GM12872 (cell line): Measurements from ENCODE around the gene HOMER3.

Source experiments
- TF ChIP-seq, protein P1 (sequence below): IDR thresholded peaks from 3 replicates; pipeline ENCODE4 v1.5.1; 2011; ENCODE audit warnings: low read depth, mild to moderate bottlenecking, low read length, moderate library complexity; ENCODE audit not compliant: insufficient read depth

The HOMER3 gene

DNA sequence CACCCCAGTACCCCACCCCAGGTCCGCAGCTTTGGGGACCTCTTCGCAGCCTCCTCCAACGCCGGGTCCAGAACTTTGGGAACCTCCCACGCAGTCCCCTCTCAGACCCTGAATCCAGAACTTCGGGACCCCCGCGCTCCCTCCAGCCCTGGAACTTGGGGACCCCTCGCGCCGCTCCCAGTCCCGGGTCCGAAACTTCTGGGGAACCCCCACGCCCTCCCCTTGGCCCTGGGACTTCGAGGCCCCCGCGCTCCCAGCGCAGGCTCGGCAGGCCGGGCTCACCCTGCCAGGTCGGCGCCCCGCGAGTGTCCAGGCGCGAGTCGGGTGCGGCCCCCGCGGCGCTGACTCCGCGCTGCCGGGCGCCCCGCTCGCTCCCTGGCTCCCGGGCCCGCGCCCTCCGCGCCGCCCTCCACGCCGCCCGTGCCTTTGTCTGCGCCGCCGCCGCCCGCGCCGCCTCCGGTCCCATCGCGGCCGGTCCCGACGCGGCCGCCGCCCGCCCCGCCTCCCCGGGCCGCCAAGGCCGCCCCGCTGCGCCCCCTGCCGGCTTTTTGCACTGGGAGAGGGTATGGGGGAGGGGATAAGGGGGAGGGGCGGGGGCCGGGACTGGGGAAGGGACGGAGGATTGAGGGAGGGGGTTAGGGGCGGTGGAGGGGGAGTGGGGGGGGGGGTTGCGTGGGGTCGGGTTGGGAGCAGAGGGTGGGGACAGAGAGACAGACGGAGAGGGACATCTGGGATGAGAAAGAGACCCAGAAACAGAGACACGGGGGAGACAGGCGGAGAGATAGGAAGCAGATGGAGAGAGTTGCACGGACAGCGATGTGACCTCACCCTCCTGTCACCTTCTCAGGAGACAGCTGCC, at the start of gene HOMER3:
Gene HOMER3, minus strand, starts transcription at position 449 of the 859 bp plus-strand sequence. CDS start 2,235 bp downstream, outside the sequence.
- TF ChIP-seq, protein P1, sequence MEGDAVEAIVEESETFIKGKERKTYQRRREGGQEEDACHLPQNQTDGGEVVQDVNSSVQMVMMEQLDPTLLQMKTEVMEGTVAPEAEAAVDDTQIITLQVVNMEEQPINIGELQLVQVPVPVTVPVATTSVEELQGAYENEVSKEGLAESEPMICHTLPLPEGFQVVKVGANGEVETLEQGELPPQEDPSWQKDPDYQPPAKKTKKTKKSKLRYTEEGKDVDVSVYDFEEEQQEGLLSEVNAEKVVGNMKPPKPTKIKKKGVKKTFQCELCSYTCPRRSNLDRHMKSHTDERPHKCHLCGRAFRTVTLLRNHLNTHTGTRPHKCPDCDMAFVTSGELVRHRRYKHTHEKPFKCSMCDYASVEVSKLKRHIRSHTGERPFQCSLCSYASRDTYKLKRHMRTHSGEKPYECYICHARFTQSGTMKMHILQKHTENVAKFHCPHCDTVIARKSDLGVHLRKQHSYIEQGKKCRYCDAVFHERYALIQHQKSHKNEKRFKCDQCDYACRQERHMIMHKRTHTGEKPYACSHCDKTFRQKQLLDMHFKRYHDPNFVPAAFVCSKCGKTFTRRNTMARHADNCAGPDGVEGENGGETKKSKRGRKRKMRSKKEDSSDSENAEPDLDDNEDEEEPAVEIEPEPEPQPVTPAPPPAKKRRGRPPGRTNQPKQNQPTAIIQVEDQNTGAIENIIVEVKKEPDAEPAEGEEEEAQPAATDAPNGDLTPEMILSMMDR = peak; percentile 24; the same call in 2 of the 3 replicates

DNA sequence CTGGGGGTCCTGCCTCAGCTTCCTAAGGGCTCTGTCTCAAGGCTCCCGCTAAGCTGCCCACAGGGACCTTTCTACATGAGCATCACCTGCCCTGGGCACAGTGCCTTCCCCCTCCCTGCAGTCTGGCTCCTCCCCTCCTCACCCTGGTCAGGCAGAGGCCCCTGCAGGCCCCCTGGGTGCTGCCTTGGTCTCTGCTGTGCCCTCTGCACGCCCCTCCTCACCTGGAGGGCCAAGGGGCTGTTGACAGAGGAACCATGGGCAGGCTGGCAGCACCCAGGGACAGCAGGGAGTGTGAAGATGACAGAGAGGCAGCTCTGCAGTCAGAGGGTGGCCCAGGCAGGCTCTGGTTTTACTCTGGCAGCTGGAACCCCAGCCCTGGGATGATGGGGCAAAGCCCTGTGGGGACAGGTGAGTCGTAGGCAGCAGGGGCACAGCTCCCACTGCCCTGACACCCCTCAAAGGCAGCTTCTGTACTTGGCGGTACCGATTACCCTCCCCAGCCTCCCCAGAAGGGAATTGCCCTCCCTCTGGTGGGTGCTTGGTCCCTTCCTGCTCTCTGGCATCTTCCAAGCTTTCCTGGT, 49.2 kb upstream of the HOMER3 start:
- TF ChIP-seq, protein P1 = no peak

DNA sequence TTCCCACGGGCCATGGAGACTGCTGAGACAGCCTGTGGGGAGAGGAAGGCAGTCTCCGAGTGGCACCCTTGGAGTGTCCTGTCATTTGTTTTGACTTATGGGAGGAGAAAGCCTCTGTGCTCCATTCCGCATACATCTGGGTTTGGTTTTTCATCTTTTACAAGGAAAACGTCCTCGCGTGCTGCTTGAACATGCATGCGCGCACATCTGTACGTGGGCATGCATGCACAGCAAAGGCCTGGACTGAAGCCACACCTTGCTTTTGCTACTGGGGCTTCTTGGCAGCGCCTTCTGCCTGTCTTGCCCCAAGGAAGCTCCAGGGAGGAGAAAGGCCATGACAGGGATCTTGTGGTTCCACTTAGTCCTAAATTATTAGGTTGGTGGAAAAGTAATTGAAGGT, 48.3 kb upstream of the HOMER3 start:
- TF ChIP-seq, protein P1 = no peak

DNA sequence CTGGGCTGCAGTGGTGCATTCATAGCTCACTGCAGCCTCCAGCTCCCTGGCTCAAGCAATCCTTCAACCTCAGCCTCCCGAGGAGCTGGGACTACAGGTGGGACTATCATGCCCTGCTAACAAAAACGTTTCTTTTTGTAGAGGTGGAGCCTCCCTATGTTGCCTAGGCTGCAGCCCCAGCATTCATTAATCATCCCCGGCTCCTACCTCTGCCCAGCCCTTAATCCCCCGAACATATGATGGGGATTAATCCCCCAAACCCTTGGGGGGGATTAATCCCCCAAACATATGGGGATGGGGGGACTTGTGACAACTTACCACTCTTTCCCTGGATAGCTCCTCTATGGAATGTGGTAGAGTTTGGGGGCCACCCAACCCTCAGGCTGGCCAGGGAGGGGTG, 46.4 kb upstream of the HOMER3 start:
- TF ChIP-seq, protein P1 = no peak

DNA sequence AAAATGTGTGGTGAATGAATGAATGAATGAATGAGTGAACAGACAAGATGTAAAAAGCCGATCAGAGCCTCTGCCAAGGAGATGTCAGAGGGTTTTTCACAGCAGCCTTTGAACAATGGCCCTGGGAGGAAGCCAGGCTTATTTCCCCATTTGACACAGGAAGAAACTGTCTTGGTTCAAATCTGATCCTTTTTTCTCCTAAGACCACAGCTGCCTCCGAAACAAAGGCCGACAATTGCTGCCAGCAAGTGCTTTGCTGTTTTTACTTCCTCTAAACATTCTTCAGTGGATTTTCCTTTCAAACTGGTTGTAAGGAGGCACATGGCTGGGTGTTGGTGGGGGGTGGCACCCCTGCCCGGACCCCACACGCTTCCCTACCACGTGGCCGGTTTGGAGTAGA, 44.2 kb upstream of the HOMER3 start:
- TF ChIP-seq, protein P1 = no peak

DNA sequence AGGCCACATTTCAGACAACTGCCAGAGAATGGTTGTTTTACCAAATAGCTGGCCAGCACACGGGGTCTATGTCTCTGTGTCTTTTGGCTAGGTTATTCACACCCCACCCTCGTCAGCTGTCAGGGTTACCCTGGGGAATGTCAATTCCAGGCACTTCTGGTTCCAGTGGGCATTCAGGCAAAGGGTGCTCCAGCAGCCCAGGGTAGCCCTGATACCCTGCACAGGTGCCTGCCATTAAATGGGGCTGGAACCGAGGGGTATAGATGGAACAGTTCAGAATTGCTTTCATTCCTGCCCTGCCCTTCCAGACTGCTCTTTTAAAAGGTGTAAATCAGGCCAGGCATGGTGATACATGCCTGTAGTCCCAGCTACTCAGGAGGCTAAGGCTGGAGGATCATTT, 43.2 kb upstream of the HOMER3 start:
- TF ChIP-seq, protein P1 = no peak

DNA sequence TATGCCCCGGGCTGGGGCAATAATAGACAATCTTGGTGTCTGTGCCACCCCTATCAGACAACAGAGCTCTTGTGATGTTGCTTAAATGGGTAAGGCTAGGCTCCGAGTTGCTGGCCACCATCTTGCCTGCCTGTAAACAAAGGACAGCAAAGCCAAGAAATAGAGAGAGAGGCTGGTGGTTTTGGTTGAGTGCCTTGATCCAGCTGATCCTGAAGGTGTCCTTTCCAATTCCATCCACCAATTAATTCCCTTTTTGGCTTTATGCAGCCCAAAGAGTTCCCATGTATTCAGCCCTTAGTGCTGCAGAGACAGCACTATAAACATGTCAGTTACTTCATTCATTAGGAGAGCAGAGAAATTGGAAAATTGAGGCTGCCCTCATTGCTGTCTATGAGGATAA, 41.7 kb upstream of the HOMER3 start:
- TF ChIP-seq, protein P1 = no peak
